ENCODE data around the gene C1orf21. TPM values are rescaled to one million over a fixed set of nuclear protein-coding genes. Genes with fewer than 3 reads are reported as not detected.

Gene C1orf21
- total RNA-seq, 1 donor from 2014 or later: 5.5 TPM

DNA sequence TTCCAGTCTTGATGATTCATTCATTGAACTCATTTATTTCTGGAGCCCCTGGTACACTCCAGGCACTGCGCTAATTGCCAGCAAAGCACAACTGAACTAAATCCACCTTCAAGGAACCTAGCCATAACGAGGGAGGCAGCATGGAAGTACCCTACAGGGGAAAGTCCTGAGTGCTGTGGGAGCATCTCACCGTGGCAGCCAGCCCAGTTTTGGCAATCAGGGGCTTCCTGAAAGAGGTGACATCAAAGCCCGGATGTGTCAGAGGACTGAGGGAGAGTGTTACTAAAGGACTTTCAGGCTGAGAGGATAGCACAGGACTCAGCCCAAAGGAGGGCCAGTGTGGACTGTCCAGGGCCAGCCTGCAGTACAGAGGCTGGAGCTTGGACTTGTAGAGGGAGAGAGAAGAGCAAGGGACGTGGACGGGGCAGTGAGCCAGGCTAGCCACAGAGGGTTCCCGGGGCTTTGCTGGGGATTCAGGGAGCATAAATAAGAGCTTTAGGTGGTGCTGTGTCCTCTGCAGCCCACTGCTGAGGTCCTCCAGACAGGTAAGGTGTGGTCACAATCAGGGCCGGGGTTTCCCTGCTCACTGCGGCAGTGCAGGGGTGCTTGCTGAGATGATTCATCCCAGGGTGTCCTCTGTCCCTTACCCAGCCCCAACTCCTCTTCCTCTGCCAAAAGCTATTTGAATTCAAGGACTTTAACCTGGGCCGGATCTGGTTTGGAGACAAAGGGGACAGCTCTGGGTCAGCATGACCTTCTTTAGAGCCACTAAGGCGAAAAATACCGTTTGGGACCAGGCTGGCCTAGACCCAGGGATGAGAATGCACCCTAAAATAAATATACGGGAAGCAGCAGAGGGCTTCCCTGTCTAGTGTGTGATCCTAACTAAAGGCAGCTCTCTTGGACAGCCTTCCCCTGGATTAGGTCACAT lies 239.5 kb downstream of the C1orf21 start:
- no peak for DNase-seq (ENCODE audit: low read depth in 2 of 2)

DNA sequence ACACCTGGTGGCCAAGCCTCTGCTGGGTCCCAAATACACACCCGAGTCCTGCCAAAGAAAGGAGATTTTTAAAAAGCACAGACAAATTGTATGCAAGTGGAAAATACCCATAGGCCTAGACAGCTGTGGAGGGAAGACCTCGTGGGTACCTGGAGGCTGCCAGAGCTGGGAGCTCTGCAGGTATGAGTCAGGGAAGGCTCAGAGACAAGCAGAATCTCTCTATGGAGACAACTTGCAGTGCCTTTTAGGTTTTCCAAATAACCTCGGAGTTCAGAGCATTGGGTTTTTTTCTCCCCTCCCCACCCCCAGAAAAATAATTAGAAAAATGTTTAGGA lies 240.1 kb downstream of the C1orf21 start:
- DNase-seq (ENCODE audit: low read depth in 2 of 2): no peak

DNA sequence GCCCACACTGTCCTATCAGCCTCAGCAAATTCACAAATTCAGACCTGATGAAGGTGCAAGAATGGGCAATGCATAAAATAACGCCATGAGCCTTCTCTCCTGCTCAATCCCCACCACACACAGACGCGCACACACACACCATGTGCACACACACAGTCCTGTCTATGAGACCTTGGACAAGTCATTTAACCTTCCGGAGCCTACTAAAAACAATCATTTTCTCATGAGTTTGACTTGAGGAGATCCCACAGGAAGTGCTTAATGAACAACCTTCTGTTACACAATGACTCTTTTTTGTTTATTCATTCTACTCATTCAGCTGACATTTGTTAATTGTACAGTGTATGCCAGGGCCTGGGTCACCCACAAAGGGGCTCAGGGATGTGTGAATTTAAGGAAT lies 242.4 kb downstream of the C1orf21 start:
- DNase-seq (ENCODE audit: low read depth in 2 of 2): no peak

DNA sequence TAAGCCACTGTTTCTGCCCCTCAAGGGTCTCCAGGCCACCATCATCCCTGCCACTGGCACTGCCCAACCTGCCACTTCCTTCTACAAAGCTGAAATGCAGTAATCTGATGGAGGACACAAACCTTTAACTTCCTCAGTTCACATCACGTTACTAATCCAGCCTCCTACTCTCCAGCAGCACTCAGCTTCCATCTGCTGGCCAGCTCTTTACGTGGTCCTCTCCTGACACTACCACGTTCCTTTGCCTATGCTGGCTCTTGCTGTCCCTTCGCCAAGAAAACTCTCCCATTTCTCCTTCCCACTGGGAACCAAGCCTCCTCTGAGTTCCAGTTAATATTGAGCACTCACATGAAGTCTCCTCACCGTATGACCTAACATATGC lies 243.8 kb downstream of the C1orf21 start:
- DNase-seq (ENCODE audit: low read depth in 2 of 2): no peak

DNA sequence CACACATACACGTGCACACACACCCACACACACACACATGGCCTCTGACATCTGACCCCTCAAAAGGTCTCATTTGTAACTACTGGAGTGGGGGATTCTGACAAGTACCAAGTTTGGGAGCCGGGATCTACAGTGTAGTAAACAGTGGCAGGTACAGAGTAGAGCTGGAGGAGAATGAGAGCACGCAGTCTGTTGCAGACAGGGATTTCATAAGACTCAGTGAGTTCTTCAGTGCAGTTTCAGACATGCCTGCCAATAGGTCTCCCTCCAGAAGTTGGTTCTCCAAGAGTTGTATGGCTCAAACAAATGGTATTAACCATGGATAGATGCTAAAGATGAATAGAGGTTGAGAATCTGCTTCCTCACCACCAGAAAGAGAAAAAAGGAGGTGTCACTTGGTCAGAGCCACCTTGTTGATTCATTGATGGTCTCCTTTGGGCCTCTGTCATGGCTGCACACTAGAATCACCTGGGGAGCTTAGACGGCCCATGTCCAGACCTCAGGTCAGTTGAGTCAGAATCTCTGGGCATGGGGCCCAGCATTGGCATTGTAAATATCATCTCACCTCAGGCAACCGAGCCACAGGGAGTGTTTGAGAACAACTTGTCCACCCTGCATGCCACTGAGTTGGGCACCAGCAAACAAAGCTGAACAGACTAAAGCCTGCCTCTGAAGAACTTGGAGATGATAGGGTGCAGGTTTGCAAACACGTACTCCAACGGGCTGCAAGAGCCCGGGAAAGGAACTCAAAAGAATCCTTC lies 245.8 kb downstream of the C1orf21 start:
- no peak for DNase-seq (ENCODE audit: low read depth in 2 of 2)

DNA sequence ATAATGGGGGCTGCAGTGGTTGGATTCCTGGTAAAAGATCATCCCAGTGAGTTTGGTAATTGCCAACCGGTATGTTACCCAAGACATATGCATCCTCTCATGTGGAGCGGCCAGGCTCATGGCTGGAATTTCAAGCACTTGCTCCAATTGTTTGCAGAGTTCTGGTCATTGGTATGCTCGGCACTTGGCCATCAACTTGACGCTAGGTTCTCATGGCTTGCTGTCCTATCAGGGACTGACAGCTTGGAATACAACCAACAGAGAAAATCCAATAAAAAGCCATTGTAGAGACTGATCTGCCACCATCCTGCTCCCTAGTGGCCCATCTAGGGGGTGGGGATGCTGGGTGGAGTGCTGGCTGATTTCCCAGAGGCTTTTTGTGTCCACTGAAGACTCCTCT lies 247.0 kb downstream of the C1orf21 start:
- no peak for DNase-seq (ENCODE audit: low read depth in 2 of 2)

DNA sequence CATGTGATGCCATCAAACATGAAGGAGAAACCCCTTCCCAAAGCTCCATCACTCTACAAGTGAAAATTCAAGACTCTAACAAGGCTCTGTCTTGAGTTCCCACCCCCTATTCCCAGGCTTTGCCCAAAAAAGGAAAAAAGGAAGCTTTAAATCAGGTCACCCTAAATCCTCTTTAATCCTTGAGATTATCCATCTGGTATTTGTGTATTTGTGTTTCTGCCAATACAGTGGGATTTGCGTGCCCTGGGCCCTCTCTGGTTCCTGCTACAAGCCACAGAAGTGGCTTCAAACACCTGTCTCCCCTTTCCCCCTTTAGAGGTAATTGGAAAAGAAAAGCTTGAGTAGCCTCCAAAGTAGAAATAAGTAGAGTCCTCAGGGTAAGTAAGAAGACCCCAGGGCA lies 247.5 kb downstream of the C1orf21 start:
- no peak for DNase-seq (ENCODE audit: low read depth in 2 of 2)

DNA sequence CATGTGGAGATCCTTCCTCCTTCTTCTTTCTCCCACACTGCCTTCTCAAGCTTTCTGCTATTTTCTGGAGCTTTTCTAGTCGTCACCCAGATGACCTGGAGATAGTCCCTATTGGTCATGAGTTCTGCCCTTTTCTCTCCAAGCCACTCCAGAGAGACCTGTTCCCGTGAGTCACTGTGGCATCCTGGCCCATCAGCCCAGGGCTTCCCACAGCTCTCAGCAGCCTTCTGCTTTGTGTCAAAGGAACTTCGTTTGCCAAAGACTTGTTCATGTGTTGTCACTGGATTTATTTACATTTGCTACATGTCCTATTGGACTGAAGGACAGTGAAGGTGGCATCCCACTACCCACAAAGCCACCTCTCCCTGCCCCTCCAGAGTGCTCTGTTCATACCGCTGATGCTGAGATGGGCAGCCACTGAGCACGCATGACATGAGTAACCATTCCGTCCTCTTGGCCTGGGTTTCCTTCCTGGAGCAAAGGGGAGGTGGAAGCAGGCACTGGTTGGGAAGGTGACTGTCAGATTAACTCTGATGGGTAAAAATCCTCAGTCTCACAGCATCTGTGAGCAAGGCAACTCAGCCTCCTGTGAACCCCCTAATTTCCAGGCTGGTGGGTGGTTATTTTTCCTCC lies 248.6 kb downstream of the C1orf21 start:
- DNase-seq (ENCODE audit: low read depth in 2 of 2): no peak

DNA sequence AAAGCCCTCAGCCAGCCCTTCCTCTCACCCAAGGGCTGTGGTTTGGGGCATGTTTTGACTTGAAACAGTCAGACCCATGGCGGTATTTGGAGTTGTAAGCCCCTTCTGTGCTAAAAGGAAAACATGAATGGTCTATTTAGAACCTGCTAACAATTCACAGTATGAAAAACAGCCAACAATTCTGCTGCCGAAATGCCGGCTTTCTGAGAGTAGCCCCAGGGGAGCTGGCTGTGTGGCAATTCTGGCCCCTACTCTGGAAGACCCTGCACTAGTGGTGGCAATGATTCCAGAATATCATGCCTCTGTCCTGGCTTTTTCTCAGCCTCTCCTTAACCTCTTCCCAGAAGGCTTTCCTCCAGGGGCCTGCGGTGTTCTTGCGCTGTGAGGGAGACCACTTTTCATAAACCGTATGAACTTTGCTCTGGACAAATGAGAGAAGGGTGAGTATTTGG lies 249.2 kb downstream of the C1orf21 start:
- no peak for DNase-seq (ENCODE audit: low read depth in 2 of 2)

DNA sequence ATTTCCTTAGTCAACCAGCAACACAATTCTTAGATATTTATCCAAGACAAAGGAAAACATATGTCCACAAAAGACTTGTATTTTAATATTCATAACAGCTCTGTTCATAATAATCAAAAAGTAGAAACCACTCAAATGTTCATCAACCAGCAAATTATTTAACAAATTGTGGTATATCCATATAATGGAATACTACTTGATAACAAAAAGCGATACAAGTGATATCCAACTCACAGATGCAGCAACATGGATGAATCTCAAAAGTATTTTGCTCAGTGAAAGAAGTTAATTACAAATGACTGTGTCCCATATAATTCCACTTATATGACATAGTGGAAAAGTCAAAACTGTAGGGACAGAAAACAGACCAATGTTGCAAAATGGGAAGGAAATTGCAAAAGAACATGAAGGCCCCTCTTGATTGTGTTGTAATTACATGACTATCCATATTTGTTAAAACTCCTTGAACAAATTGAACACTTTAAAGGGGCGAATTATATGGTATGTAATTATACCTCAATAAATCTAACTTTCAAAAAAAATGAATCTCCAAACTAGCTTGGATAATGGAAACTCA lies 250.9 kb downstream of the C1orf21 start:
- DNase-seq (ENCODE audit: low read depth in 2 of 2): no peak

DNA sequence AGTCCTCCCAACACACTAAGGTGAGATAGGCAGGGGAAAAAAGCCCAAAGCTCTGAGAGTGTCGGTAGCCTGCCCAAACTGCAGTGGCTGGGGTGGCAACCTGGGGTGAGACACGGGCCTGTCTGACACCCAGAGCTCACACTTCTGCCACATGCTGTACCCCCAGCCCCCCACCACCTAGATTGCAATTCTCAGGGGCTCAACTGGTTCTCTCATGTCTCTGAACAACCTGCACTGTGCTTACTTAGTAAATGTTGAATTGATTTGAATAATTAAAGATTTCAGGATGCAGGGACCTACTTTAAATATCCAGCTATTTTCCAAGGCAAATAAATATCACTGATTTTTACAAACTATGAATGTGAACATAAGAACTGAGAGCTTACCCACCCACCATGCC lies 252.4 kb downstream of the C1orf21 start:
- no peak for DNase-seq (ENCODE audit: low read depth in 2 of 2)

DNA sequence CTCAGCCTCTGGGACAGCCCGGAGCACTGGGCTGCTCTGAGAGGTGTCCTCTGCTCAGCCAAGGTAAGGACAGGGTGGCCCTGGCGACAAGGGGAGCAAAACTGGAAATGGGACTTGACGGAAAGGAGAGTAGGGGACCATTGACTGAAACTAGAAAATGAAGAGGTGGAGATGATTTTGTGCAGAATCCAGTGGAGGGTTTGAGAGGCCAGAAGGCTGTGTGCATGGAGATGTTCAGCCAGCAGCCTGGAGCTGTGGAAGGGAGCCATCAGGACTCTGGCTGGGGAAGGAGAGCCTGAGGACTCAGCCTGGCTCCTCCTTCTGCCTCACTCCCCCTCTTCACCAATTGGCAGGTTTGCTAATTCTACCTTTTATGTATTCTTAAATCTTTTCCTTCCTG lies 253.7 kb downstream of the C1orf21 start:
- no peak for DNase-seq (ENCODE audit: low read depth in 2 of 2)

DNA sequence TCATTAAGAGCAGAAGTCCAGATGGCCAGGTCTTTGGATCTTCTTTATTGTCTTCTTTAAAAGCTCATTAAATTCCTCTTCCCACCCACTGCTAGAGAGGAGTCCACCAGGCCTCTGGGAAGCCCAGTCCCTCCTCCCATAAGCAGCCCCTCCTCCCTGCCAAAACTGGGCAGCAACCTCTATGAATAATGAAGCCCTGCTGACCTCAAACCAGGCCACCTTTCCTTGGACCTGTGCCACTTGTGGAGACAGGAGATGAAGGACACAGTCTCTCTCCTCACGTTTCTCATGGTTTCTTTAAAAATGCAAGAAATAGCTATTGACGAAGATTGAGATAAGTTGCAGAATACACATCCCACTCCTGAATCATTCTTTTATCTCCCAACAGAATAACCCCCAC lies 255.1 kb downstream of the C1orf21 start:
- DNase-seq (ENCODE audit: low read depth in 2 of 2): no peak

DNA sequence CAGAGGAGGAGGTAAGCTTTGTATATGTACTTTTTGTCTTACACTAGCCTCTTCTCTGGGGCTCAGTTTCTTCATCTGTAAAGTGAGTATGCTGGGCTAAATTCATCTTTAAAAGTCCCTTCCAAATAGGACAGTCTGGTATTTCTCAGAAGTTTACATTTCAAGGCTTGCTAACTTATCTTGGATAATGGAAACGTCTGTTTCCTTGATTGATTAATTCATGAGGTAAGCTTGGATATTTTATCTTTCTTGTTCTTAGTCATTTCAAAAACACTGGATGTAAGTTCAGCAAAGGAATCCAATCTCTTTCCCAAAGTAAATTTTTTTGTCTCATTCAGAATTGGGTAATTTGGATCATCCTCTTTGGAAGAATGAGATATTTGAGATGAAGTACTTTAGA lies 256.8 kb downstream of the C1orf21 start:
- DNase-seq (ENCODE audit: low read depth in 2 of 2): no peak

DNA sequence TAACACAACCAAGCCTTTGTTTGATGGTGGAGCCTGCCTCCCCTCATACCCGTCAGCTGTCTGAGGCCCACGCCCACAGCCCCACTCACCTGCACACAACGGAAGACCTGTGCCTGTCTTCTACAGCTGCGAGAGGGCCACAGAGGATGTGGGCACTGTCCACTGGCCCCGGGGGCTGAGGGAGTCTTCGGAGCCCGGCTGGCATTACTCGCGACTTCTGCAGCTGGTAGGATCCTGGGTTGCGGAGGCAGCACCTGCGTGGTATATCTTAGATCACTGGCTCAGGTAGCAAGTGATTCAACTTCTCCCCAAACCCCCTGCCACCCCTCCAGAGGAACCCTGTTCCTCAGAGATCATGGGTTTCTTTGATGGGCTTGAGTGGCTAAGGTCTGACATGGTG lies 257.9 kb downstream of the C1orf21 start:
- DNase-seq (ENCODE audit: low read depth in 2 of 2): no peak

DNA sequence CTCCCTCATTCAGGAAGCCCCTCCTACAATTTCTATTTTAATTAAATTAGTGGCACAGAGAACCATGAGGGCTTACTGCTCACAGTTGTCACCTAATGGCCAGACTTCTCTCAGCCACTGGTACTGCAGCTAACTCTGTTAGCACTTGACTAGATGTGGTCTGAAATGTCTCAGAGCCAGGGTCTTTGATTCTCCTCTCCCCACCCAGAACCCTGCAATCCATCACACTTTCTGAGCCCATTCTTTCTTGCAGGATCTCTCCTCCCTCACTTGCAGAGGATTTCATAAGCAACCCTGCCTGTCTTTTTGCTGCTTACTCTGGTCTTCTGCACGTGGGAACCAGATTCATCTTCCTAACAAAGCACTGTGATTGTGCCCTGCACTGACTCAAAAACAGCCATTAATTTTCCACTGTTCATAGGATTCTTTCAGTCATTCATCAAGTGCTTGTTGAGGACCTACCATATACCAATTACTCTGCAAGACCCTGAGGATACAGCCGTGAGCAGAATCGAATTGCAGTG lies 259.4 kb downstream of the C1orf21 start:
- no peak for DNase-seq (ENCODE audit: low read depth in 2 of 2)

DNA sequence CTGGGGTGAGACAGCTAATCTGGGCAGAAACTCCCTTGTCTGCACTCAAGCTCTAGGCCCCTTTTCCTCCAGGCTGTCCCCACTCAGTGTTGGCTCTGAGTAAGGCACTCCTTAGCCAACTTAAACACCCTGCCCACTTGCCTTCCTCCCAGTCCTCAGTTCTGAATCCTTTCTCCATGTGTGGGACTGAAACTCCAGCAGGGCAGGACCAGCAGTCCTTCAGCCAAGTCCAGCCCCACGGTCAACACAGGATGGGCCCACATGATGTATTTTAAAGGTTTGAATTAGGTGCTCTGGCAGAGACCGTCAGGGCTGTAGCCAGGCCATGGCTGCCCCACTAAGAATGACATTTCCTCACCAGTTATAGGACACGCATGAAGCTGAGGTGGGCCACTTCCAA lies 260.0 kb downstream of the C1orf21 start:
- DNase-seq (ENCODE audit: low read depth in 2 of 2): no peak

DNA sequence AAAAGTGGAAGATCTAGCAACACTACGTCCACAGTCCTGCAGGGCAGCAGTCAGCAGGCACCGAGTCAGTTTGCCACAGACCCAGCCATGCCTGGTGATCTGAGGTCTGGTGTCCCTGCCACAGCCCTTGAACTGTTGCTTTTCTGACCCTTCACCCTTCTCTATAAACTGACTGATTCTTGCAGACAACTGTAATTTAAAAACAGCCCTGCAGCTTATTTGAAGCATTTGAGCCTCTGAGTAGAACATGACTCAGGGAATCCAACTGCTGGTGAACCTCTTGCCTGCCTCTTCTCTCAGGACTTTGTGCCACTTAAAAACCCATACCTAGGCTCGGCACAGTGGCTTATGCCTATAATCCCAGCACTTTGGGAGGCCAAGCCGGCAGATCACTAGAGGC lies 260.6 kb downstream of the C1orf21 start:
- DNase-seq (ENCODE audit: low read depth in 2 of 2): no peak

DNA sequence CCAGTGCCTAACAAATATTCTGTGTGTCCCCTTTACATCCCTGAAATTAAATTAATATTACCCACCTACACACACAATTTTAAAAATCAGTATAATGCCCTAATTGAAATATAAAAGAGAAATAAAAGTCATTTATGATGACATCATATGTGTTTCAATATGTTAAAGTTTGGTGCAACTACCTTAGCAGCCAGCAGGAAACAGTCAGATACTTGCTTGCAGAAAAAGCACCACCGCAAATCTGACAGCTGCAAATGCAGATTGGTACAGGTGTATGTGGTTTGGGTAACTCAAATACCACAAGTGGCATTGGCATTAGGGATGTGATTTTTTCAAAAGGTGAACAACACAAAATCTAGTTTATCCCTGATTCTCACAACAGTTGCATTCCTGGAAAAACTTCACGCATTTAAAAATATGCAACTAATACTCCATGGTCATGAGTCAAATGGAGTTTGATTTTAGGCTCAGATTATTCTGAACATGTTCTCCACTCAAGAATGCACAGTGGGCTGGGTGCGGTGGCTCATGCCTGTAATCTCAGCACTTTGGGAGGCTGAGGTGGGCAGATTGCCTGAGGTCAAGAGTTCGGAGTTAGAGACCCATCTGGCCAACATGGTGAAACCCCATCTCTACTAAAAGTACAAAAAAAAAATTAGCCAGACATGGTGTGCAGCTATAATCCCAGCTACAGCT lies 261.5 kb downstream of the C1orf21 start:
- DNase-seq (ENCODE audit: low read depth in 2 of 2): no peak

DNA sequence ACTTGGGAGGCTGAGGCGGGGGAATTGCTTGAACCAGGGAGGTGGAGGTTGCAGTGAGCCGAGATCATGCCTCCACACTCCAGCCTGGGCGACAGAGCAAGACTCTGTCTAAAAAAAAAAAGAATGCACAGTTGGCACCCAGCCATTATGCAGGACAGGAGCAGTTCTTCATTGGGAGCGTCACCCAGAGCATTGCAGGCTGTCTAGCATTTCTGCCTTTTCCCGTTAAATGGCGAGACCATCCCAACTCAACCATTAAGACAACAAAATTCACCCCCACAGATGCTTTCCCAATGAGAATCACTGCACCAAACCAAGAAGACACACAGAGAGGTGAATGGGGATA lies 262.0 kb downstream of the C1orf21 start:
- no peak for DNase-seq (ENCODE audit: low read depth in 2 of 2)

DNA sequence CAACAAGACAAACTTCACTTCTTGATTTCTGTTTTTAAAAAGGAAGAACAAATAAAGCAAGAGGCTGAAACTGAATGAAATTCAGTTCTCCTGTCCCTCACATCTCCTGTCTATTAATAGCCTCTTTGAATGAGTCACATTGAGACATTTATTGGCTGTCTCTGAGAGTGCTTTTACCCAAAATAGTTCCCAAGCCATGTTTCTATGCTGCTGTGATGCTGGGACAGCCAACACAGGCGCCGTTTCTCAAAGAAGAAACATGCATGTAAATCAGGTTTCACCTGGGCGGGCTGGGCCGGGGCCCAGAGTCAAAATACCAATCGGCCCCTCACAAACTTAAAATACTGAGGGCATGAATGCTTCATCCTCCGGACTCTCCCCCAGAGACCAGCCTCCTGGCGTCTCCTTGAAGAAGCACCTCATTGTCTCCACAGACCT lies 262.6 kb downstream of the C1orf21 start:
- DNase-seq (ENCODE audit: low read depth in 2 of 2): no peak
